ENCODE data around the gene LGALS14.

LGALS14 gene

DNA sequence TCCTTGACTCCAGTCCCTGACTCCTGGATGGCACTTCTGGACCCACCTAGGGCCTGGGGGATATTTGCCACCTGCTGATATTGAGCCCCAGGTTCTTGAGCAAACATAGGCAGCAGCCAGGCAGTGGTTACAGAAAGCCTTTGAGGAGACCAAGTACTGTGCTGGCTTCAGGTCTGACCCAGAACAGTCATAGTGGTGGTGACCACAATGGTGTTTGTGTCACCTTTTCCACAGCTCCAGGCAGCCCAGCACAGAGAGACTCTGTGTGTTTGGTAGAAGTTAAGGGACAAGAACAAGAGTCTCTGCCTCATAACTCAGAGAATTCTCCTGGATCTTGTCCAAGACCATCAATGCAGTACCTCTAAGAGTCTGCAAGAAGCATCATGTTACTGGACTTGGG is 48.1 kb downstream of the LGALS14 start:
- no peak for DNase-seq

DNA sequence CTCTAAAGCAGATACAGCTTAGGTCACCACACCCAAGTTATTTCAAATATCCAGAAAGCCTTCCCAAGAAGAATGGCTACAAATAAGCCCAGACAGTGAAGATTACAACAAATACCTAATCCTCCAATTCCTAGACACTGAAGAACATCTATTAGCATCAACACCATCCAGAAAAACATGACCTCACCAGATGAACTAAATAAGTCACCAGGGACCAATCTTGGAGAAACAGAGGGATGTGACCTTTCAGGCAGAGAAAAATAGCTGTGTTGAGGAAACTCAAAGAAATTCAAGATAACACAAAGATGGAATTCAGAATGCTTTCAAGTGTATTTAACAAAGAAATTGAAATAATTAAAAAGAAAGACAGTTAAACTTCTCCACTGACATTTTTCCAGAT is 48.5 kb downstream of the LGALS14 start:
- DNase-seq = no peak

DNA sequence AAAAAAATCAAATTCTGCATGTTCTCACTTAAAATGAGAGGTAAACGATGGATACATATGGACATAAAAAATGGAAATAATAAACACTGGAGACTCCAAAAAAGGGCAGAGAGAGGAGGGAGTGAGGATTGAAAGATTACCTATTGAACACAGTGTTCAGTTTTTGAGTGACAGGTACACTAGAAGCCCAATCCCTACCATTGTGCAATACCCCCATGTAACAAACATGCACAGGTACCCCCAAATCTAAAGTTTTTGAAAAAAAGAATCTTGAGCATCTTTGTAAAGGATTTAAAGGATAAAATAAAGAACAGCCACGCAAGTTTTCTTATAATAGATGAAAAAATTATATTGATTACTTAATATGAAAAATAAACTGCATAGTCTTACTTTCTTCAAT is 50.3 kb downstream of the LGALS14 start:
- DNase-seq = no peak

DNA sequence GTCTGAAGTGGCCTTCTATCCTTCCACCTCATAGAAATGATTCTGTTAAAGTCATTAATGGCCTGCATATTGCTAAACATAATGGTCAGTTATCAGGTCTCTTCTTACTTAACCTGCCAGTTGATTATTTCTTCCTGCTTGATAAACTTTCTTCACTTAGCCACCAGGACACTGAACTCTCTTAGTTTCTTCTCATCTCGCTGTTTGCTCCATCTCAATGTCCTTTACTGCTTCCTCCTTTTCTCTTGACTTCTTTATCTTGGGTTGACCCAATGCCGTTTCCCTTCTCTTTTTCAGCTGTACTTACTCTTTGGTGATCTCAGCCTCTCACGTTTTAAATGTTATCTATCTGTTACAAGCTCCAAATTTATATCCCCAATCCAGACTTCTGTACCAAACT is 50.7 kb downstream of the LGALS14 start:
- DNase-seq = no peak

All from CD4-positive, alpha-beta T cell treated with Interferon alpha-2 for 1 hour (primary cell).